WI38 (cell line): ENCODE data around the gene CDK14.
"Not testable (repeated sequence)": the region's sequence is repeated elsewhere in the genome, so short reads cannot be mapped to it uniquely, and the experiment has no call there.

ENCODE experiments used
- H3K4me3 ChIP-seq: 2 replicates; pipeline ENCODE4 v1.5.1; 2011; ENCODE audit warnings: low read depth, mild to moderate bottlenecking, control low read depth, low read length
- TF ChIP-seq, protein P1 (sequence below): IDR thresholded peaks from 2 replicates; pipeline ENCODE4 v1.5.1; 2012; ENCODE audit warnings: low read depth, mild to moderate bottlenecking, control low read depth, low read length

CDK14 gene

DNA sequence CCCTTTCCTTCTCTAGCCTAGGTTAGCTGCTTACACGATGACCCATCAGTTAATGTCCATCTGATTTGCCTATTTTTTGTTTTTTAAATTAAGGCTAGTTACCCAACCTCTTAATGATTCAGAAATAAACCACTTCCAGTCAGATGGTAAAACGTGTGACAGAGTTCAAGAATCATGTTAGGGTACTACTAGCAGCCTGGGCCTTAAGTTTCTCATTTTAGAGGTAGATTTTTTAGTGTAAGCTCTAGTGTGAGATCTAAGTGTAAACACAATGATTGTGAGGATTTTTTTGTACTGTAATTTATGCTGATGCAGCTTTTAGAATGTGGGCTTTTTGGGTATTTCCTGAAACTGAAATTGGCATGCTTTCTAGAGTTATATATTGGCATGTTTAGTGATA is 130.0 kb downstream of the CDK14 start:
- TF ChIP-seq, protein P1, sequence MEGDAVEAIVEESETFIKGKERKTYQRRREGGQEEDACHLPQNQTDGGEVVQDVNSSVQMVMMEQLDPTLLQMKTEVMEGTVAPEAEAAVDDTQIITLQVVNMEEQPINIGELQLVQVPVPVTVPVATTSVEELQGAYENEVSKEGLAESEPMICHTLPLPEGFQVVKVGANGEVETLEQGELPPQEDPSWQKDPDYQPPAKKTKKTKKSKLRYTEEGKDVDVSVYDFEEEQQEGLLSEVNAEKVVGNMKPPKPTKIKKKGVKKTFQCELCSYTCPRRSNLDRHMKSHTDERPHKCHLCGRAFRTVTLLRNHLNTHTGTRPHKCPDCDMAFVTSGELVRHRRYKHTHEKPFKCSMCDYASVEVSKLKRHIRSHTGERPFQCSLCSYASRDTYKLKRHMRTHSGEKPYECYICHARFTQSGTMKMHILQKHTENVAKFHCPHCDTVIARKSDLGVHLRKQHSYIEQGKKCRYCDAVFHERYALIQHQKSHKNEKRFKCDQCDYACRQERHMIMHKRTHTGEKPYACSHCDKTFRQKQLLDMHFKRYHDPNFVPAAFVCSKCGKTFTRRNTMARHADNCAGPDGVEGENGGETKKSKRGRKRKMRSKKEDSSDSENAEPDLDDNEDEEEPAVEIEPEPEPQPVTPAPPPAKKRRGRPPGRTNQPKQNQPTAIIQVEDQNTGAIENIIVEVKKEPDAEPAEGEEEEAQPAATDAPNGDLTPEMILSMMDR, result no peak

DNA sequence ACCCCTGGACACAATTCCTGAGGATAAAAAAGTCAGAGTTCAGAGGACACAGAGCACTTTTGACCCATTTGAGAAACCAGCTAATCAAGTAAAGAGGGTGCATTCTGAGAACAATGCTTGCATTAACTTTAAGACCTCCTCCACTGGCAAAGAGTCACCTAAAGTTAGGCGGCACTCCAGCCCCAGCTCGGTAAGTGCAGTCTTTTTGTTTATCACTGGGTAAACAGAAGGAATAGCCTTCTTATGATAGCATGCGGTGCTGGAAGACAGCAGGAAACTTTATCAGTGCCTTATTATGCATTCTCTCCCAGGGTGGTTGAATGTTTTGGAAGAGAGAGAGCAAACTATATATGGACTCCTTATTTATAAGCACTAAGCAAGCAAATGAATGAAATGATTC is 130.5 kb downstream of the CDK14 start:
- TF ChIP-seq, protein P1, result no peak
- H3K4me3 ChIP-seq, result 0 out of 2 replicates have a peak overlapping the region, but pooled peaks have one; percentile 14

More for the DNA sequence above, 130.0 kb downstream of the CDK14 start:
- H3K4me3 ChIP-seq, result no peak overlapping the region

DNA sequence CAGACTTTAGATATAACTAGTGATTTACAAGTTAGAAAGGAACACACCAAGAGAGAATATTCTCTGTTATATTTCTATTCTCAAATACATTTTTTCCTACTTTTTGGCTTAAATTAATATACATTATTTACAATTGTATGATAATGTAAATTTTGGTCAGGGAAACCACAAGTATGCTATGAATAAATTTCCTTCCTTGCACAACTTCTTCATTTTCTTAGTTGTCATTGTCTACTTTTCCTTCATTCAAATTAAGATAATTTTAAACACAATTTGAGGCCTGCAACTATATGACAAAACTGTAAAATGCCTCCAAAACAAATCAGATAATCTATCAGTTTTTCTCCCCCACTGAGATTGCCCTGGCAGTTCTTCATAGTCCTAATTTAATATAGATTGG is 131.3 kb downstream of the CDK14 start:
- no peak overlapping the region for H3K4me3 ChIP-seq
- TF ChIP-seq, protein P1, result no peak

DNA sequence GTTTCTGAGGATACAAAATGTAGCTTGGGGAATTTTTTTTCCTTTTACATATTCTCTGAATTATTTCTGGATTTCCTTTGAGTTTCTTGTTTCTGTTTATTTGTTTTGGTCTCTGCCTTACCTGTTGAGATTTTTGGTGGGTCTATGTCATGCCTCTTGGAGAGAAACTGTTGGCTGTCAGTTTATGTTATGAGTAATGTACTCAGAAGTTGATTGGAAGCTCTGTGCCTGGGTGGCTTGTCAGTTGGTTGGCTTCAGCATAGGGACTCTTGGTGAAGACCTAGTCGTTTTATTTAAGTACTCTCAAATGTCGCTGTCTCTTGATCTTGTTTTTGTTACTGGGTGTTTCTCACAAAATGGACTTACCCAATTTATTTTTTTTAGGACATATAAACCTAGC is 132.4 kb downstream of the CDK14 start:
- H3K4me3 ChIP-seq, result no peak overlapping the region
- TF ChIP-seq, protein P1, result no peak

DNA sequence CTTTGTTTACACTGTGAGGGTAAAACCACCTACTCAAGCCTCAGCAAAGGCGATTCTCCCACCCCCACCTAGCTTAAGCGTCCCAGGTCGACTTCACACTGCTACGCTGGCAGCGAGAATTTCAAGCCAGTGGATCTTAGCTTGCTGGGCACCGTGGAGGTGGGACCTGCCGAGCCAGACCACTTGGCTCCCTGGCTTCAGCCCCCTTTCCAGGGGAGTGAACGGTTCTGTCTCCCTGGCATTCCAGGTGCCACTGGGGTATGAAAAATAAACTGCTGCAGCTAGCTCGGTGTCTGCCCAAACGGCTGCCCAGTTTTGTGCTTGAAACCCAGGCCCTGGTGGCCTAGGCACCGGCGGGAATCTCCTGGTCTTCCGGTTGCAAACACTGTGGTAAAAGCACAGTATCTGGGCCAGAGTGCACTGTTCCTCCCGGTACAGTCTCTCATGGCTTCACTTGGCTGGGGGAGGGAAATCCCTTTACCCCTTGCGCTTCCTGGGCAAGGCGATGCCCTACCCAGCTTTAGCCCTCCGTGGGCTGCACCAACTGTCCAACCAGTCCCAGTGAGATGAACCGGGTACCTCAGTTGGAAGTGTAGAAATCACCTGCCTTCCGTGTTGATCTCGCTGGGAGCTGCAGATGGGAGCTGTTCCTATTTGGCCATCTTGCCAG is 139.6 kb downstream of the CDK14 start:
- not testable (repeated sequence) for H3K4me3 ChIP-seq

DNA sequence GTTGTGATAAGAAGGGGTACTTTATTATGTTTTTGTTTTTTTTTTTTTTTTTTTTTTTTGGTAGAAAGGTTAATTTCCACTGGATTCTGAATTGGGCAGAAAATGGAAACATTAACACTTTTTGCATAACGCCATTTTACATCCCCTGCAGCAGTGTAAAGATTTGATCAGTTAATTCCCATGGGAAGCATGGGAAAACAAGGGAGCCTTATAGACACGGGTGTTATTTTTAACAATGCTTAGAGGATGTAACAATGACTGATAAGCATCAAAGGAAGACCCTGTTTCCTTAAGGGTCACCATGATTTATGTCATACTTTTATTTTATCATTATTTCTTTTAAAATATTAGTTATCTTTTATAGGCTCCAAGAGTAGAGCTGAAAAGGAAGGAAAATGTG is 140.2 kb downstream of the CDK14 start:
- H3K4me3 ChIP-seq, result no peak overlapping the region
- TF ChIP-seq, protein P1, result no peak

DNA sequence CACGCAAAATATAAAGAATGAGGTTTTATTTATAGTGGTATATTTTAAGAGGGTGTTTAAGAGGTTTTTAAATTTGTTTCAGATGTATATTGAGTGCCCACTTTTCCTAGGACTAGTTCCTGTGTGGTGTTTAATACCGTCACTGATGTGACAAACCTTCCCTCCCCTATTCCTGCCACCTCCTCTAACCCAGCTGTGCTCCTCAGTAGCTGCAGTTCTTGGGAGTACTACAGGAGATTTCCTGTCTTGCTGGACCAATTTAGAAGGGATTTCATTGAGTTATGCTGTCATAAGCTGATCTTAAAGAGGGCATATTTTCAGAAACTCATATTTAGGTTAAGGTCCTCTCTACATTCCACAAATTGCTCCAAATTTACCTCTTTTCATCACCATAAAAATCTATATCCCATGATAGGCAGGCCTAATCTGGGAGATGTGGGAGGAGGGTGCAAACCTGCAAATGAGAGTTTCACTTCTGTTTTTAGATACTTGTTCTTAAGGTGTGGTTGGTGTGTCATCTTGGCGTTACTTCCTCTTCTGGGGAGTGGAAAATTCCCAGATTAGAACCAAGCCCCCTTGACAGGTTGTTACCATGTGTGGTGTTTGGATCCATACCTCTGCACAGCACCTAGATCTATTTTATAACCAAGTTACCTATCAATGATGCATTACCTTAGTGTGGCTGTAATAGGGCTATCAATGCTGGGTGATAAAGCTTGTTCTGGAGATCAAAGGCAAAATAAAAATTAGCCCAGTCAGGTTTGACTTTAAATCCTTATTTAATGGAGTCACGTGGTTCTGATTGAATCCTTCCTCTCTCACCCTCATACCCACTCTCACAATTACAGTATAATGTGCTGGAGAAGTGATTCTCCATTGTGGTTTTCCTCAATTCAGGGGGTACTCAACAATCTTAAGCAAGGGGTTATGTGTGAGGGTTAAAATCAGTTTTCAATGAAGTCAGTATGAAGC is 141.1 kb downstream of the CDK14 start:
- no peak overlapping the region for H3K4me3 ChIP-seq
- TF ChIP-seq, protein P1, result no peak
